Endothelial cell of umbilical vein (primary cell): Measurements from ENCODE around the gene COPE. TPM values are rescaled to one million over a fixed set of nuclear protein-coding genes. Genes with fewer than 3 reads are reported as not detected.

Experiments used
- BruUV-seq: library from RNA; stranded (reverse); fragments of 400-500 nt; replicated peaks from 2 replicates; lab custom pipeline; 2021; lab: Mats Ljungman, UMichigan
- CTCF ChIA-PET: fragments of 300-600, 350-600 bp; sonication (Branson Sonifier 250); formaldehyde crosslinking; loops from one replicate; lab custom pipeline; 2021; ENCODE audit warnings: antibody characterized with exemption, inconsistent platforms; lab: Charles Lee
- POLR2A ChIA-PET: fragments of 300-600, 350-600 bp; sonication (Branson Sonifier 250); formaldehyde crosslinking; loops from one replicate; lab custom pipeline; 2021; ENCODE audit warnings: antibody characterized with exemption, inconsistent platforms; lab: Charles Lee
- DNase-seq: peaks from one replicate; pipeline ENCODE4 v3.0.0-alpha.2; 2011; ENCODE audit warnings: low read depth, low spot score
- FAIRE-seq: peaks from 2 replicates; lab custom pipeline; 2011; peaks lifted over from hg19 to GRCh38; lab: Jason Lieb, UNC
- H2AFZ ChIP-seq: 2 replicates; pipeline ENCODE4 v1.6.0; 2012; ENCODE audit warnings: low read depth, low read length, control low read depth, inconsistent platforms
- H3K27ac ChIP-seq: 2 replicates; pipeline ENCODE4 v1.5.1; 2011; ENCODE audit warnings: low read depth, mild to moderate bottlenecking, control low read depth, low read length, moderate library complexity; ENCODE audit not compliant: insufficient read depth
- H3K27me3 ChIP-seq, 2 experiments: 2 replicates each; pipeline versions ENCODE4 v1.6.0 to v1.6.1; 2011; ENCODE audit warnings: low read length in 2 of 2, mixed read lengths in 1 of 2; ENCODE audit not compliant: control insufficient read depth in 2 of 2, insufficient read depth in 2 of 2
- H3K36me3 ChIP-seq, 2 experiments: 2 replicates in 1 of 2; 3 replicates in 1 of 2; pipeline ENCODE4 v1.5.1; 2011; ENCODE audit warnings: low read length in 2 of 2, mild to moderate bottlenecking in 1 of 2, moderate library complexity in 1 of 2; ENCODE audit not compliant: control insufficient read depth in 2 of 2, insufficient read depth in 2 of 2; ENCODE audit errors: extremely low read depth in 1 of 2
- H3K4me1 ChIP-seq: 3 replicates; pipeline ENCODE4 v1.5.1; 2011; ENCODE audit warnings: mild to moderate bottlenecking, low read length; ENCODE audit not compliant: control insufficient read depth, insufficient read depth; ENCODE audit errors: extremely low read depth
- H3K4me2 ChIP-seq: 2 replicates; pipeline ENCODE4 v1.6.1; 2011; ENCODE audit warnings: low read length, control low read depth, mixed read lengths; ENCODE audit not compliant: insufficient read depth
- H3K4me3 ChIP-seq, 3 experiments: fragments of 200-600 bp in 1 of 3; sonication (generic), shearing (Covaris generic) in 1 of 3; replicated peaks in 1 of 3; 2 replicates each; pipeline ENCODE4 v1.5.1; 2011 to 2016; ENCODE audit warnings: control low read depth in 3 of 3, low read length in 3 of 3, mild to moderate bottlenecking in 2 of 3, inconsistent platforms in 1 of 3, low read depth in 1 of 3, moderate library complexity in 1 of 3; ENCODE audit not compliant: insufficient read depth in 1 of 3
- H3K79me2 ChIP-seq: 2 replicates; pipeline ENCODE4 v1.6.0; 2012; ENCODE audit warnings: low read length, inconsistent platforms; ENCODE audit not compliant: control insufficient read depth, insufficient read depth
- H3K9ac ChIP-seq: replicated peaks from 2 replicates; pipeline ENCODE3; 2011; ENCODE audit warnings: low read length, control low read depth; ENCODE audit not compliant: insufficient read depth; ENCODE audit errors: extremely low read depth
- H3K9me1 ChIP-seq: replicated peaks from 3 replicates; pipeline ENCODE4 v1.6.0; 2011; ENCODE audit warnings: mild to moderate bottlenecking, low read length; ENCODE audit not compliant: control insufficient read depth, insufficient read depth; ENCODE audit errors: extremely low read depth
- H3K9me3 ChIP-seq: replicated peaks from 2 replicates; pipeline ENCODE4 v1.5.1; 2012; ENCODE audit warnings: low read length, inconsistent platforms; ENCODE audit not compliant: control insufficient read depth, insufficient read depth
- H4K20me1 ChIP-seq: replicated peaks from 2 replicates; pipeline ENCODE3; 2011; ENCODE audit warnings: mild to moderate bottlenecking, low read length; ENCODE audit not compliant: control insufficient read depth, insufficient read depth; ENCODE audit errors: extremely low read depth
- CTCF ChIP-seq, 2 donors: IDR thresholded peaks; 1 replicate in 1 of 2; 2 replicates in 1 of 2; pipeline ENCODE4 v1.5.1; 2011; ENCODE audit warnings: low read length in 2 of 2, mild to moderate bottlenecking in 2 of 2, moderate library complexity in 2 of 2, control low read depth in 1 of 2, inconsistent platforms in 1 of 2, low read depth in 1 of 2; ENCODE audit not compliant: insufficient read depth in 1 of 2; ENCODE audit errors: extremely low read depth in 1 of 2
- EZH2 ChIP-seq: IDR thresholded peaks from 2 replicates; pipeline ENCODE4 v1.6.1; 2012; ENCODE audit warnings: borderline replicate concordance, low read depth, mild to moderate bottlenecking, moderate library complexity, low read length, inconsistent platforms; ENCODE audit not compliant: severe bottlenecking
- FOS ChIP-seq: IDR thresholded peaks from 2 replicates; pipeline ENCODE4 v1.6.1; 2011; ENCODE audit warnings: mild to moderate bottlenecking, low read length, moderate library complexity, borderline replicate concordance; ENCODE audit not compliant: insufficient read depth
- GATA2 ChIP-seq: IDR thresholded peaks from 2 replicates; pipeline ENCODE4 v1.7.0; 2011; ENCODE audit warnings: low read depth, mild to moderate bottlenecking, moderate library complexity, mixed read lengths, low read length; ENCODE audit not compliant: insufficient read length, insufficient read depth
- JUN ChIP-seq: IDR thresholded peaks from 2 replicates; pipeline ENCODE4 v1.6.1; 2011; ENCODE audit warnings: borderline replicate concordance, low read depth; ENCODE audit not compliant: insufficient read length, insufficient read depth
- MAX ChIP-seq: IDR thresholded peaks from 2 replicates; pipeline ENCODE4 v1.6.1; 2011; ENCODE audit not compliant: insufficient read depth, insufficient read length
- MYC ChIP-seq: IDR thresholded peaks from one replicate; pipeline ENCODE4 v1.6.1; 2011; ENCODE audit warnings: mild to moderate bottlenecking, low read depth, low read length
- POLR2A ChIP-seq: IDR thresholded peaks from 2 replicates; pipeline ENCODE4 v1.6.1; 2012; ENCODE audit warnings: low read depth, mild to moderate bottlenecking, control low read depth, low read length
- POLR2AphosphoS5 ChIP-seq: IDR thresholded peaks from 2 replicates; pipeline ENCODE4 v1.6.1; 2012; ENCODE audit warnings: low read depth, mild to moderate bottlenecking, control low read depth, low read length, moderate library complexity; ENCODE audit not compliant: insufficient read depth
- dilution Hi-C: fragments of 300-500 bp; cut with MboI; formaldehyde crosslinking; loops from one replicate; pipeline ENCODE4 v1.15.0; 2019; ENCODE audit warnings: low sequenced_read_pairs; ENCODE audit not compliant: extremely low pct_ligation_motif_present
- intact Hi-C: fragments of 100-400 bp; cut with micrococcal nuclease; formaldehyde crosslinking; loops from one replicate; pipeline ENCODE4 v1.10.0; 2022
- polyA plus RNA-seq, 4 experiments: library from polyadenylated mRNA; depleted of rRNA in 3 of 4; stranded (reverse) in 3 of 4; unstranded in 1 of 4; fragments of >200 nt; gene quantifications; 2 replicates each; pipeline versions ENCODE4 v1.2.1 to v1.2.3, GENCODE V29; 2011 to 2012; ENCODE audit warnings: missing spikeins in 1 of 4
- total RNA-seq: library from RNA; stranded (reverse); gene quantifications from 2 replicates; pipeline ENCODE4 v1.2.3, GENCODE V29; 2021

COPE gene
- total and polyA plus RNA-seq, 2 donors (not counting 3 experiments of a cell fraction or from before 2014, with no cell fraction given): 252 to 407 TPM

GRCh38 chr19:18865106-18865972 is 53.8 kb downstream of the COPE start:
- peaks cover 24 to 47% of the 10 kb centered on the region in 2 experiments for H3K36me3 ChIP-seq
- no peak for TF ChIP-seq MYC
- no peak for TF ChIP-seq JUN
- no peak for TF ChIP-seq POLR2AphosphoS5

GRCh38 chr19:18863843-18864362 is 55.3 kb downstream of the COPE start:
- Histone ChIP-seq H4K20me1 (no peaks in the 10 kb centered on the region), H2AFZ (no peak overlapping the region), H3K36me3 (peaks cover 24 to 51% of the 10 kb centered on the region in 2 experiments), H3K9ac (no peak overlapping the region), H3K4me2 (no peak overlapping the region), H3K9me3 (no peaks in the 10 kb centered on the region), H3K79me2 (no peaks in the 10 kb centered on the region), H3K27me3 (no peaks in the 10 kb centered on the region), H3K27ac (no peak overlapping the region), H3K4me1 (peaks cover 11% of the 10 kb centered on the region), H3K4me3 (no peak overlapping the region), H3K9me1 (no peaks in the 10 kb centered on the region)
- POLR2A ChIA-PET: interaction anchor here (0.6 kb wide), 1 partner anchor 306 kb away, joined by 3 read pairs; the partner anchor contains the start of gene KXD1
- dilution Hi-C loops (no loop called here), intact Hi-C loops (loop anchor here (10.0 kb wide), 1 partner anchor 51 kb away; the partner anchor contains the start of genes COPE and DDX49)
- TF ChIP-seq EZH2 (no peak), FOS (no peak), CTCF (IDR thresholded peaks at IDR 0.05; ENCODE audit: extremely low read depth in 1 of 2, insufficient read depth in 1 of 2, low read depth in 1 of 2, low read length in 2 of 2) (no peak), JUN (no peak), GATA2 (no peak), POLR2A (no peak), MYC (no peak), POLR2AphosphoS5 (no peak), MAX (no peak)
- CTCF ChIA-PET: interaction anchor here (1.1 to 4.9 kb wide), 2 partner anchors 15 to 270 kb away, joined by 5 to 32 read pairs; no protein-coding TSS in a partner anchor
- DNase-seq: no peak
- no TSS peak for BruUV-seq
- no peak for FAIRE-seq

More at GRCh38 chr19:18865106-18865972, 53.8 kb downstream of the COPE start:
- FAIRE-seq: no peak
- intact Hi-C loops: loop anchor here (5.0 to 10.0 kb wide), 2 partner anchors 49 to 122 kb away; partner anchors contain the start of genes COPE and DDX49
- Histone ChIP-seq H3K4me3 (no peak overlapping the region), H3K4me2 (no peak overlapping the region), H3K9me1 (no peaks in the 10 kb centered on the region), H3K4me1 (peaks cover 1% of the 10 kb centered on the region), H3K9ac (no peak overlapping the region), H3K27me3 (peaks cover 4 to 7% of the 10 kb centered on the region in 2 experiments), H4K20me1 (no peaks in the 10 kb centered on the region), H3K79me2 (no peaks in the 10 kb centered on the region), H3K27ac (no peak overlapping the region), H2AFZ (no peak overlapping the region), H3K9me3 (no peaks in the 10 kb centered on the region)
- dilution Hi-C loops: no loop called here
- POLR2A ChIA-PET: no interaction called here
- BruUV-seq: no TSS peak
- CTCF ChIA-PET: interaction anchor here (1.4 to 4.9 kb wide), 4 partner anchors 11 to 414 kb away, joined by 4 to 32 read pairs (median 6); no protein-coding TSS in a partner anchor
- DNase-seq: no peak
